T-helper 1 cell treated with Interleukin-12 subunit alpha and Interleukin-12 subunit beta and Interleukin-4 antibody, amounts not matched to agents 30 μg/mL and 1 μg/mL, for 36 hours (primary cell): ENCODE data around the gene CROT.

Source experiments
- H3K27ac Mint-ChIP-seq: one replicate; pipeline ENCODE4 v1.8.0; 2021; ENCODE audit warnings: mild to moderate bottlenecking, mixed read lengths
- H3K27me3 Mint-ChIP-seq: one replicate; pipeline ENCODE4 v1.8.0; 2021; ENCODE audit warnings: low read depth, mixed read lengths
- H3K36me3 Mint-ChIP-seq: one replicate; pipeline ENCODE4 v1.8.0; 2021; ENCODE audit warnings: low read depth, mixed read lengths
- H3K4me1 Mint-ChIP-seq: one replicate; pipeline ENCODE4 v1.8.0; 2021; ENCODE audit warnings: low read depth, mixed read lengths
- H3K4me3 Mint-ChIP-seq: one replicate; pipeline ENCODE4 v1.8.0; 2021; ENCODE audit warnings: mild to moderate bottlenecking, moderate library complexity, mixed read lengths
- H3K9me3 Mint-ChIP-seq: one replicate; pipeline ENCODE4 v1.8.0; 2021; ENCODE audit warnings: mixed read lengths

Gene CROT

DNA sequence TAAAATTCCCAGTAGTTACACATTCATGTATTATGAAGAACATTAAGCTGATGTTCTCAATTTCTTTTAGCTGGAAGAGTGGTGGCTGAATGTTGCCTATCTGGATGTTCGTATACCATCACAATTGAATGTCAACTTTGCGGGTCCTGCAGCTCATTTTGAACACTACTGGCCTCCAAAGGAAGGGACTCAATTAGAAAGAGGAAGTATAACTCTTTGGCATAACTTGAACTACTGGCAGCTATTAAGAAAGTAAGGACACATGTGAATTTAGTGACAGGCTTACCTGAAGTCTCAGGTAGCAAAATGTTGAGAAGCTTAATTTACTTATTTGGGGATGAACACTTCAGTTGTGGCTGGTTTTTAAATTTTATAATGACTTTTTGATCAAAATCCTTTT lies 15.9 kb downstream of the CROT start:
- Mint-ChIP-seq H3K27me3 (no peaks in the 10 kb centered on the region), H3K36me3 (peaks cover 13% of the 10 kb centered on the region), H3K27ac (no peak overlapping the region), H3K4me1 (no peaks in the 10 kb centered on the region), H3K4me3 (no peak overlapping the region), H3K9me3 (peaks cover 2% of the 10 kb centered on the region)

DNA sequence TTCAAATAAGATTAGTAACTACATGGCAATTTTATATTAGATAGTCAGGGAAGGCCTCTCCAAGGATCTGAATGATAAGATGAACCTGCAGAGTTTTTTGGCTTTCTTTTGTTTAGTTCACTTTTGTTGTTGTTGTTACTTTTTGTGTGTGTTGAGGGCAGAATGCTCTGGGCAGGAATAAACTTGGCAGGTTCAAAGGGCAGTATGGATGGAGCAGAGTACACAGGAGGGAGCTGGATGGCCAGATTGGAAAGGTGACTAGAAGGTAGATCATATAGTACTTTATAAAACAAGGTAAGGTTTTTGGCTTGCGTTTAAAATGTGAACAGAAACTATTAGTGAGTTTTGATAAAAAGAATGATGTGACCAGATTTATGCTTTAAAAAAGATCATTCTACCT lies 17.9 kb downstream of the CROT start:
- no peak overlapping the region for H3K27ac Mint-ChIP-seq
- peaks cover 5% of the 10 kb centered on the region for H3K36me3 Mint-ChIP-seq

DNA sequence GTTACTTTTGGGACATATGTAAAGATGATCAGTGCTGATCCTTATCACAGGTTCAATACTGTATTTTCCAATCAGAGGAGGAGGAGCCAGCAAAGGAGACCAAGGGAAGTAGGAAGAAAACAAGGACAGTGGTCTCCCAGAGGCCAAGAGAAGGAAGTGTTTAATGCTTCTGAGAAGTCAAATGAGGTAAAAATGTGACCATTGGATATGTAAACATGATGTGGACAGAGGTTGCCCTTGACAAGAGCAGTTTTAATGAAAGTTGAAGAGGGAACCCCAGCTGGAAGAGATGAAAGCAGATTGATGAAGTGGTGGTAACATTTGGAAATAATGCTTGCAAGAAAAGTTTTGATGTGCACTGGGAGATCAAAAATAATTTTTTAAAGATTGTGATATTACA lies 18.8 kb downstream of the CROT start:
- Mint-ChIP-seq H3K27ac (no peak overlapping the region), H3K9me3 (no peaks in the 10 kb centered on the region), H3K27me3 (no peaks in the 10 kb centered on the region), H3K4me3 (no peak overlapping the region), H3K4me1 (peaks cover 4% of the 10 kb centered on the region), H3K36me3 (peaks cover 5% of the 10 kb centered on the region)

More for the DNA sequence above, 17.9 kb downstream of the CROT start:
- Mint-ChIP-seq H3K9me3 (no peaks in the 10 kb centered on the region), H3K27me3 (no peaks in the 10 kb centered on the region), H3K4me3 (no peak overlapping the region), H3K4me1 (no peaks in the 10 kb centered on the region)

DNA sequence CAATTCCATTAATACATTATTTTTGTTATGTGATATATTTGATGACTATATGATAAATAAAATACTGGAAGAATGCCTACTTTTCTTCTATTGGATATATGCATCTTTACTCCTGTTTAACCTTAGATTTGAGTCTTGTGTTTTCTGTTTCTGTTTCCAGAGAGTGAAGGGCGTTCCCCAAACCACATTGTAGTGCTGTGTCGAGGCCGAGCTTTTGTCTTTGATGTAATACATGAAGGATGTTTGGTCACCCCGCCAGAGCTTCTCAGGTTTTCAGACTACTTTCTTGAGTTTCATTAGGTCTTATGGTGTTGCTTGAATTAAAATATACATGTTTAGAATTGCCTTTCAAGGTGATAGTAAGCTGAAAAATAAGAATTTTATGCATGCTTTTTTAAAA lies 23.8 kb downstream of the CROT start:
- Mint-ChIP-seq H3K27me3 (no peaks in the 10 kb centered on the region), H3K9me3 (no peaks in the 10 kb centered on the region), H3K27ac (peak overlapping the region; percentile 1), H3K36me3 (peaks cover 8% of the 10 kb centered on the region), H3K4me1 (peaks cover 11% of the 10 kb centered on the region), H3K4me3 (no peak overlapping the region)

DNA sequence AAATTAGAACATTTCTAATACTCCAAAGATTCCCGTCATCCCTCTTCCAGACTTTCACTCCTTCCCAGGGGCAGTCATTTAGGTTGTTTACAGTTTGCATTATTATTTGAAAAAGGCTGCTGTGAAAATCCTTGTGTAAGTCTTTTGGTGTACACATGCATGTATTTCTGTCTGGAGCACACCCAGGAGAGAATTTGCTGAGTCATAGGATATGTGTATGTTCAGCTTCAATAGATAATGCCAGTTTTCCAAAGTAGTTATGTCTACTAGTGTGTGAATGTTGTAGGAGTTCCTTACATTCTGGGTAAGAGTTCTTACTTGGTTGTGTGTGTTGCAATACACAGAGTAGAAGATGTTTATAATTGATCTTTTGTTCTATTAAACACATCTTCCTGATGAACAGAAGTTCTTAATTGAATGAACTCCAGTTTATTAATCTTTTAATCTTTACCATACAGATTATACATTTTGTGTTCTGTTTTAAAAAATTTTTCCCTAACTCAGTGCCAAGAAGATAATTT lies 25.3 kb downstream of the CROT start:
- no peaks in the 10 kb centered on the region for H3K9me3 Mint-ChIP-seq
- H3K4me1 Mint-ChIP-seq, result peaks cover 11% of the 10 kb centered on the region
- H3K27ac Mint-ChIP-seq, result no peak overlapping the region
- no peak overlapping the region for H3K4me3 Mint-ChIP-seq
- no peaks in the 10 kb centered on the region for H3K27me3 Mint-ChIP-seq
- H3K36me3 Mint-ChIP-seq, result peaks cover 8% of the 10 kb centered on the region

DNA sequence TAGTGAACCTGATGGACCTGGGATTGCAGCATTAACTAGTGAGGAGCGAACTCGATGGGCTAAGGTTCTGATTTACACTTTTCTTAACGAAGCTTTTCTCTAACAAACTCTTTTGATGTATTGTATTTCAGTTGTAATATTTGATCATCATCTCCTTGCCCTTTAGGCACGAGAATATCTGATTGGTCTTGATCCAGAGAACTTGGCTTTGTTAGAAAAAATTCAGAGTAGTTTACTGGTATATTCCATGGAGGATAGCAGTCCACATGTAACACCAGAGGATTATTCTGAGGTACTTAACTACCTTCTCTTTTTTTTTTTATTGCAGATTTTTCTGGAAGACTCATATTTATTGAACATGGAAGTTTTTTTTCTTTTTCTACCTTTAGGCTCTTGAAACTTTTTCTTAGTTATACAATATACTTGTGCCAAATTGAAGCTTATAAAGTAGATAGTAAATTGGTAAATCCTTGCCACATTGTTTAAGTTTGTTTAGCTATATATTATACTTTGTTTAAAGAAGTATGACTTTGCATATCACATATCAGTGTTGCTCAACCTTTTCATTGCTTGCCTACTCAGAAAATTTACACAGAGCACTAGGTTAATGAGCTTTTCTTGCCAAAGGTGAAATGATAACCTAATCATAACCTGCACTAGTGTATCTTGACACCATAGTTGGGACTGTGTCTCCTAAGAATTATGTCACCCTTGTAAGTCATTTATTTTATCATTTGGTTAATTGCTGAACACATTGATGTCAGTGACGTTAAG lies 30.4 kb downstream of the CROT start:
- H3K4me3 Mint-ChIP-seq, result no peak overlapping the region
- peaks cover 1% of the 10 kb centered on the region for H3K4me1 Mint-ChIP-seq
- no peaks in the 10 kb centered on the region for H3K27me3 Mint-ChIP-seq
- peaks cover 13% of the 10 kb centered on the region for H3K36me3 Mint-ChIP-seq
- H3K9me3 Mint-ChIP-seq, result no peaks in the 10 kb centered on the region
- no peak overlapping the region for H3K27ac Mint-ChIP-seq

DNA sequence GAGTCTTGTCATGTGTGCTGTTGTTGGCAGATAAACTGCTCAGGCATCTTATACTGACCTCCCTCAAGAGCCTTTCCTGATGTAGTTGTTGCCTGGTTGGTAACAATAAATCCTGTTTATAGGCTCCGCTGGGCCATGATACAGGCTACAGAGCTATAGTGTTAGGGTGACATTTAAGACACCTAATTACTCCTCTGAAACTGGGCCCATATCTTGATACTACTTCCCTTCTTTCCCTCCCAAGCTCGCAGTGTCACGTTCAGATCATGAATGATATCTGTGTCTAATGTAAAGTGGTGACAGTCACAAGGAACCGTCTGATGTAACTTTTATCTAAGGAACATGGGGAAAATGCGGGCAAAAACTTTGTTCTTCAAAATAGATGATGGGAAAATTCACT lies 35.4 kb downstream of the CROT start:
- Mint-ChIP-seq H3K27ac (no peak overlapping the region), H3K4me3 (no peak overlapping the region), H3K9me3 (peaks cover 8% of the 10 kb centered on the region), H3K27me3 (no peaks in the 10 kb centered on the region), H3K4me1 (no peaks in the 10 kb centered on the region), H3K36me3 (peaks cover 30% of the 10 kb centered on the region)

DNA sequence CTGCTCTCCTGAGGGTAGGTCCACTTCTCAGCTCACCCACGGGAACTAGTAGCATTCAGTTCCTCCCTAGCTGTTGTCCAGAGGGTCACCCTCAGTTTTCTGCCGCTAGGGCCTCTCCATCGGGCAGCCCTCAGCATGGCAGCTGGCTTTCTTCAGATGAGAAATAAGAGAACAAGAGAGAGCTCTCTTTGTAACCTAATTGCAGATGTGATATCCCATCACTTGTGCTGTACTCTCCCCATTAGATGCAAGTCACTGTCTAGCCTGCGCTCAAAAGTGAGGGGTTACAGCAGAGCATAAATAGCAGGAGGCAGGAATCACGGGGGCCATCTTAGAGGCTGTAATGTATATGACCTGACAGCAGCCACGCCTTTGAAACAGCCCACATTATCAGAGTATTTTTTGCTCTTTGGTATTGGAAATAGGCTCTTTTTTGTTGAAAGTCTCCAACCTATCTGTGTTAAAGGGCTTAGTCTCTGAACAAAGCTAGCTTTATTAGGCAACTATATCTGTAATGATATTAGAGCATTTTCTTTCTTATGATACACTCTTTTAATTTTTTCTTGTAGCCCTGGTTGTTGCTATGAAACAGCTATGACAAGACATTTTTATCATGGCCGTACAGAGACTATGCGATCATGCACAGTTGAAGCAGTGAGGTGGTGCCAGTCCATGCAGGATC lies 45.7 kb downstream of the CROT start:
- Mint-ChIP-seq H3K27ac (no peak overlapping the region), H3K27me3 (no peaks in the 10 kb centered on the region), H3K4me3 (no peak overlapping the region), H3K36me3 (peaks cover 37% of the 10 kb centered on the region), H3K9me3 (peaks cover 8% of the 10 kb centered on the region), H3K4me1 (peaks cover 13% of the 10 kb centered on the region)

DNA sequence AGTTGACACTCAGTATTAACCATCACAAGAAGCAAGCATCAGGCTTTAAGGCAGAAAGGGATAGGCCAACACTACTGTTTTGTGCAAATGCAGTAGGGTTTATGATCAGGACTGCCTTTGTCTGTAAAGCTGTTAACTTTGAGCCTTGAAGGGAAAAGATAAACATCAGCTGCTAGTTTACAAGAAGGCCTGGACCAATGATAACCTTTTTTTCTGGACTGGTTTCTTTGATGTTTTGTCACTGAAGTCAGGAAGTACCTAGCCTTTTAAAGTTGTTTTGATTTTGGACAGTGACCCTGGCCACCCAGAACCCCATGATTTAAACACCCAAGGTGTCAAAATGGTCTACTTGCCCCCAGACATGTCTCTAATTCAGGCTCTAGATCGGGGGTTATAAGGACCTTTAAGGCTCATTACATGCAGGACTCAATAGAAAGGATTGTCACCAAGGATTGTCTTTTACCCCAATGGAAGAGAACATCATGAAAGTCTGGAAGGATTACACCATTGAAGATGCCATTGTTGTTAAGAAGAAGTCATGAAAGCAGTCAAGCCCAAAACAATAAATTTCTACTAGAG lies 50.1 kb downstream of the CROT start:
- H3K36me3 Mint-ChIP-seq, result peaks cover 27% of the 10 kb centered on the region
- H3K4me3 Mint-ChIP-seq, result no peak overlapping the region
- no peaks in the 10 kb centered on the region for H3K27me3 Mint-ChIP-seq
- H3K9me3 Mint-ChIP-seq, result no peaks in the 10 kb centered on the region
- no peak overlapping the region for H3K27ac Mint-ChIP-seq
- H3K4me1 Mint-ChIP-seq, result peaks cover 13% of the 10 kb centered on the region

DNA sequence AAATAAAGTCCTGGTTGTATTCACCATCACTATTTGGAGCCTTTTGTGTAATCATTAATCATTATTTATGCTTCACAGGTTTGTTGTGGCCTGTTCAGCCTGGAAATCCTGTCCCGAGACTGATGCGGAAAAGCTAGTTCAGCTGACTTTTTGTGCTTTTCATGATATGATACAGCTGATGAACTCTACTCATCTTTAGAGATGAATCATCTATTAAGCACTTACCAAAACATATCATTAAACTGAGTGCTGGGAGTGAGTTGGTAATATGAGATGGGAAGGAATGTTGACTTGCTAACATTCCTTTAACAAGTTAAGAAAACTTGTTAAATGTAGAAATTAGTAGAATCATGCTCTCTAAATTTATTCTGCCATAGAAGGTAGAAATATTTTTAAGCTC lies 53.0 kb downstream of the CROT start:
- Mint-ChIP-seq H3K4me3 (no peak overlapping the region), H3K36me3 (peaks cover 16% of the 10 kb centered on the region), H3K27me3 (no peaks in the 10 kb centered on the region), H3K27ac (no peak overlapping the region), H3K9me3 (no peaks in the 10 kb centered on the region), H3K4me1 (peaks cover under 1% of the 10 kb centered on the region)

DNA sequence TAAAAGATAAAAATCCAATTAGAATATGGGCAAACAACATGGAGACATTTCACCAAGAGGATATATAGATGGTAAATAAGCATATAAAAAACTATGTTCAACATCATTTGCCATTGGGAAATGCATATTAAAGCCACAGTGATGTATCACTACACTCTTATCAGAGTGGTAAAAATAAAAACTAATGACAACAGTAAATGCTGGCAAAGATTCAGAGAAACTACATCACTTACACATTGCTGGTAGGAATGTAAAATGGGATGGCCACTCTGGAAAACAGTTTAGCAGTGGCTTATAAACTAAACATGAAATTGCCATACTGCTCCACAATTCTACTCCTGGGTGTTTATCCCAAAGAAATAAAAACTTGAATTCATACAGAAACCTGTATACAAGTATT lies 59.2 kb downstream of the CROT start:
- H3K27ac Mint-ChIP-seq, result no peak overlapping the region
- no peaks in the 10 kb centered on the region for H3K9me3 Mint-ChIP-seq
- H3K27me3 Mint-ChIP-seq, result peaks cover 12% of the 10 kb centered on the region
- H3K36me3 Mint-ChIP-seq, result no peaks in the 10 kb centered on the region
- no peak overlapping the region for H3K4me3 Mint-ChIP-seq
- H3K4me1 Mint-ChIP-seq, result no peaks in the 10 kb centered on the region

DNA sequence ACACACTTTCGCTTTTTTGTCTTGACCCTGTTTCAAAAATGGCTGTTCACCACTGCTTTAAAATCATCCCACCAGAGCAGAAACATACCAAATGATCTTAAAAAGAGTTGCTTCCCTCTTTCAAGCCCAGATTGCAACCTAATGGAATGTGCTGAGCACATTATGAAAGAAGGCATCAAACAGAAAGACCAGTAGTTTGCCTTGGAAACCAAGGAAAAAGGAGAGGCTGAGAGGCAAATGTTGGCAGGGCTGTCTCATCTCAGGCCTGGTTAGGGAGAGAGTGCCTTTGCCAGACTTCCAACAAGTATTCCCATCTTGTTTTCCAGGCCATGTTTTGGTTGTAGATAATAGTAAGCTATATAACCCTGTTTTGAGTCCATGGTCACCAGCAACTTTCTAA lies 65.7 kb downstream of the CROT start:
- no peak overlapping the region for H3K4me3 Mint-ChIP-seq
- H3K27me3 Mint-ChIP-seq, result peaks cover 31% of the 10 kb centered on the region
- H3K36me3 Mint-ChIP-seq, result no peaks in the 10 kb centered on the region
- no peaks in the 10 kb centered on the region for H3K9me3 Mint-ChIP-seq
- no peaks in the 10 kb centered on the region for H3K4me1 Mint-ChIP-seq
- H3K27ac Mint-ChIP-seq, result no peak overlapping the region

DNA sequence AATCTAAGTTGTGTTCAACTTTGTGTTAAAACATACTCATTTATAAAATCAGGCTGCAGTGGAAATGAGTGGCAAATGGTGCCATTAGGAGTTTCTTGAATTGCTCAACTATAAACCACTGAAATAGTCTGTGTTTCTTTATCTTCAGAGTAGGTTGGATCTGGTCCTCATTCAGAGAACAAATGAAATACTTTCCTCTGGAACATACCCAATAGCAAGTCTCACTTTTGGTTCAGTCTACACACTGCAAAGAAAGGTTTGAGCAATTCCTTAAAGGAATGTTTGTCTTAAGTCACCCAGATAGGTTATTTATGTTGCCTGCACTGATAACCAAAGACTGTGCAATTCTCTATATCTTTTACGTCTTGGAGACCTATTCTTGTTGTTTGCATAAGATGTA lies 67.6 kb downstream of the CROT start:
- H3K4me3 Mint-ChIP-seq, result no peak overlapping the region
- H3K4me1 Mint-ChIP-seq, result no peaks in the 10 kb centered on the region
- no peaks in the 10 kb centered on the region for H3K9me3 Mint-ChIP-seq
- H3K36me3 Mint-ChIP-seq, result no peaks in the 10 kb centered on the region
- H3K27ac Mint-ChIP-seq, result no peak overlapping the region
- H3K27me3 Mint-ChIP-seq, result peaks cover 26% of the 10 kb centered on the region

DNA sequence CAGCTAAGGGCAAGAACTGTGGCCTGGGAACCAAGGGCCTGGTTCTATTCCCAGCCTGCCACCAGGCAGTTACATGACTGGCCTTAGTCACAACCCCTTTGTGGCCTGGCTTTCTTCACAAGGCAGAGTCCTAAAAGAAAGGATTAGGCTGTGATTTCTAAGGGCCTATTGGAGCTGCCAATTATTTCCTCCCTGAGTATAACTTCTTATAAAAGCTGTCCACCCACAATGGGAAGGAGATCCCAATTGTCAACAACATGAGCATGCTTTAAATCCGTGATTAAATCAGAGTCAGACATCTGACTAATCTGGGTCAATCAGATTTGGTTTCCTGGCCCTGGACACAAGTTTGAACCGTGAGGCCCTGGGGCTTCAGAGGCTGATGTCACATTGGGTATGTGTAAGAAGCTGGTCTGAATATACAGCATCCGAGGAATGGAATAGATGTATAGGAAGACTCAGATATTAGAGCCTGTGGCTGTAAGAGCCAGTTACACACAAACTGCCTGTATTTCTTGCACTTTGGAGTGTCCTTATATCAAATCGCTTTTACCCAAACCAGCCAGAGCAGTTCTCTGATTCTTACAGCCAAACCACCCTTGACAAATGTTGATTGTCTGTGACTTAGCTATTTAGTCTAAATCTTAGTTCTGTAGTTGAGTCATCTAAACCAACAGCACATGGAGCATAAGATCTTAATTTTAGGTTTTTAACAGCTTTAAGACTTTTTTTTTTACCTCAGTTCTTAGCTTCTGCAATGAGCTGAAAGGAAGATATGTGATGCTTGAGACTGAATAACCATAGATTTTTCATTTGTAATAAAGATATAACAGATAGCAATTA lies 68.7 kb downstream of the CROT start:
- no peak overlapping the region for H3K4me3 Mint-ChIP-seq
- no peaks in the 10 kb centered on the region for H3K9me3 Mint-ChIP-seq
- no peaks in the 10 kb centered on the region for H3K36me3 Mint-ChIP-seq
- peaks cover 19% of the 10 kb centered on the region for H3K27me3 Mint-ChIP-seq
- H3K27ac Mint-ChIP-seq, result no peak overlapping the region
- H3K4me1 Mint-ChIP-seq, result no peaks in the 10 kb centered on the region
